Gastrocnemius medialis (tissue), 4 donors: Measurements from ENCODE around the gene CCDC188. TPM values are rescaled to one million over a fixed set of nuclear protein-coding genes. Genes with fewer than 3 reads are reported as not detected.

Source experiments
- ATAC-seq, 2 donors: fragments of 150-250 bp; one replicate each; pipeline ENCODE4 v1.9.1; 2016
- DNase-seq, 2 donors: peaks; one replicate each; pipeline ENCODE4 v3.0.0-alpha.2; 2019
- H3K27ac ChIP-seq, 4 donors: fragments of 200-600 bp; sonication (generic); 1 replicate in 1 of 4; 2 replicates in 3 of 4; pipeline ENCODE4 v1.5.1; 2016 to 2018; ENCODE audit warnings: mild to moderate bottlenecking in 2 of 4, moderate library complexity in 1 of 4
- H3K27me3 ChIP-seq, 3 donors: fragments of 200-600 bp; sonication (generic) in 2 of 3; 1 replicate in 1 of 3; 2 replicates in 2 of 3; pipeline versions ENCODE4 v1.5.1 to v1.6.0; 2016 to 2019; ENCODE audit warnings: mild to moderate bottlenecking in 1 of 3, moderate library complexity in 1 of 3
- H3K36me3 ChIP-seq, 2 donors: fragments of 200-600 bp; sonication (generic) in 1 of 2; one replicate each; pipeline ENCODE4 v1.5.1; 2017 to 2018
- H3K4me1 ChIP-seq, 2 donors: fragments of 200-600 bp; sonication (generic) in 1 of 2; one replicate each; pipeline ENCODE4 v1.5.1; 2016 to 2017; ENCODE audit warnings: mild to moderate bottlenecking in 2 of 2
- H3K4me3 ChIP-seq, 4 donors: fragments of 200-600 bp; sonication (generic) in 3 of 4; 1 replicate in 1 of 4; 2 replicates in 3 of 4; pipeline ENCODE4 v1.5.1; 2016 to 2019; ENCODE audit warnings: mild to moderate bottlenecking in 2 of 4
- H3K9me3 ChIP-seq, 3 donors: fragments of 200-600 bp; sonication (generic) in 2 of 3; 1 replicate in 1 of 3; 2 replicates in 2 of 3; pipeline ENCODE4 v1.5.1; 2016 to 2019
- POLR2A ChIP-seq, 2 donors: fragments of 450-650 bp; IDR thresholded peaks; one replicate each; pipeline ENCODE4 v1.6.1; 2017; ENCODE audit warnings: antibody characterized with exemption in 2 of 2, mild to moderate bottlenecking in 2 of 2, moderate library complexity in 2 of 2
- in situ Hi-C, 4 donors: fragments of 200-750 bp; cut with MboI; loops; one replicate each; pipeline versions ENCODE4 v1.15.0 to v1.8.0; 2017; ENCODE audit warnings: low sequenced_read_pairs in 4 of 4
- intact Hi-C: fragments of 100-400 bp; cut with DNase I; formaldehyde crosslinking; loops from one replicate; pipeline ENCODE4 v1.15.1; 2023; ENCODE audit warnings: low total_unique reads
- total RNA-seq, 4 donors: library from RNA; depleted of rRNA; stranded (reverse); fragments of >200 nt; gene quantifications; one replicate each; pipeline versions ENCODE4 v1.1.0 to v1.2.3, GENCODE V29; 2016
- TF ChIP-seq, protein P1 (sequence below), 5 experiments: fragments of 450-650 bp in 3 of 5; fragments of 200-600 bp in 2 of 5; sonication (generic) in 2 of 5; IDR thresholded peaks in 4 of 5; conservative IDR thresholded peaks in 1 of 5; 1 replicate in 4 of 5; 2 replicates in 1 of 5; pipeline ENCODE4 v1.5.1; 2016 to 2019; ENCODE audit warnings: antibody characterized with exemption in 5 of 5, mild to moderate bottlenecking in 3 of 5, moderate library complexity in 3 of 5

The CCDC188 gene
- total RNA-seq, 4 donors from 2014 or later, result 0.82 to 3.5 TPM; not detected in 2

DNA sequence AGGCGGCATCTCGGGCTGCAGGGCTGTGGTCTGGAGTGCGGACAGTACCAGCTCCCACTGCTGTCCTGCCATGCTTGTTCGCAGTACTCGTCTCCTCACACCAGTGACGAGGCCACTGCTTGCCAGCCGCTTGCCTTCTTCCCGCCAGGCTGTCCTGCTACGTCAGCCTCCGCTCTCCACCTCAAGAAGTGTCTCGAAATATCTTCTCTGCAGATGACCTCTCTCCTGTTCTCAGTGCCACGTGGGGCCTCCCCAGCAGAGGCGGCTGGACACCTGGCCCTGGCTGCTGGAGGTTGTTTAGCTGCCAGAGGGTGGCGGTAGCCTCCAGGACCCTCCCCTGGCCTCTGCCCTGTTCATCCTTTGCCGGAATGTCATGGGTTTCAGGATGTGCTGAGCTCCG is 3.1 kb upstream of the CCDC188 start:
- no peak overlapping the region for H3K4me3 ChIP-seq
- no peak for DNase-seq
- no peaks in the 10 kb centered on the region for H3K9me3 ChIP-seq
- no peaks in the 10 kb centered on the region for H3K36me3 ChIP-seq
- no peaks in the 10 kb centered on the region for H3K27me3 ChIP-seq
- no peak overlapping the region for H3K27ac ChIP-seq
- no peak for ATAC-seq
- TF ChIP-seq, protein P1, sequence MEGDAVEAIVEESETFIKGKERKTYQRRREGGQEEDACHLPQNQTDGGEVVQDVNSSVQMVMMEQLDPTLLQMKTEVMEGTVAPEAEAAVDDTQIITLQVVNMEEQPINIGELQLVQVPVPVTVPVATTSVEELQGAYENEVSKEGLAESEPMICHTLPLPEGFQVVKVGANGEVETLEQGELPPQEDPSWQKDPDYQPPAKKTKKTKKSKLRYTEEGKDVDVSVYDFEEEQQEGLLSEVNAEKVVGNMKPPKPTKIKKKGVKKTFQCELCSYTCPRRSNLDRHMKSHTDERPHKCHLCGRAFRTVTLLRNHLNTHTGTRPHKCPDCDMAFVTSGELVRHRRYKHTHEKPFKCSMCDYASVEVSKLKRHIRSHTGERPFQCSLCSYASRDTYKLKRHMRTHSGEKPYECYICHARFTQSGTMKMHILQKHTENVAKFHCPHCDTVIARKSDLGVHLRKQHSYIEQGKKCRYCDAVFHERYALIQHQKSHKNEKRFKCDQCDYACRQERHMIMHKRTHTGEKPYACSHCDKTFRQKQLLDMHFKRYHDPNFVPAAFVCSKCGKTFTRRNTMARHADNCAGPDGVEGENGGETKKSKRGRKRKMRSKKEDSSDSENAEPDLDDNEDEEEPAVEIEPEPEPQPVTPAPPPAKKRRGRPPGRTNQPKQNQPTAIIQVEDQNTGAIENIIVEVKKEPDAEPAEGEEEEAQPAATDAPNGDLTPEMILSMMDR (IDR thresholded peaks at IDR 0.05 in 4 of 5, conservative IDR thresholded peaks at IDR 0.05 in 1 of 5), result no peak
- in situ Hi-C loops (loop anchor here (10.0 kb wide), 1 partner anchor 141 kb away; no protein-coding TSS in a partner anchor), intact Hi-C loops (no loop called here)
- H3K4me1 ChIP-seq, result no peaks in the 10 kb centered on the region

DNA sequence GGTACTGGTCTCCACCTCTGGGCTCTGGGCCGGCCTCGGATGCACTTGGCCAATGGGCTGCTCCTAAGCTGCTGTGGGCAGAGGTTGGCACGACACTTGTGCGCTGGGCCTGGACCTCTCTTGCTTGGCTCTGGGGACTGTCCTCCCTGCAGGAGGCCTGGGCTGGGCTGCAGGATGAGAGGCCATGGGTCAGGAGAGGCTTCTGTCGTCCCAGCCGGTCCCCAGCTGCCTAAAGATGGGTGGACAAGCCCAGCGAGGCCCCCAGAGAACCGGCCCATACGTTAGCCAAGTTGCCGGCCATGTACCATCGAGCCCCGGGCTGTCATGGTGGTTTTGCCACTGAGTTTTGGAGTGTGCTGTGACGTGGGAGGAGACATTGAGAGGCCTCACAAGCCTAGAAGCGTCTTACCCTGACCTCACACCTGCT is 1.6 kb upstream of the CCDC188 start:
- Histone ChIP-seq H3K4me1 (no peaks in the 10 kb centered on the region), H3K27ac (no peak overlapping the region), H3K27me3 (no peaks in the 10 kb centered on the region), H3K36me3 (no peaks in the 10 kb centered on the region), H3K4me3 (no peak overlapping the region), H3K9me3 (no peaks in the 10 kb centered on the region)
- ATAC-seq, result no peak
- in situ Hi-C loops, result loop anchor here (10.0 kb wide), 1 partner anchor 142 kb away; no protein-coding TSS in a partner anchor
- no peak for TF ChIP-seq POLR2A (IDR thresholded peaks at IDR 0.05)
- TF ChIP-seq, protein P1 (IDR thresholded peaks at IDR 0.05 in 4 of 5, conservative IDR thresholded peaks at IDR 0.05 in 1 of 5), result no peak
- DNase-seq, result no peak
- intact Hi-C loops, result no loop called here

DNA sequence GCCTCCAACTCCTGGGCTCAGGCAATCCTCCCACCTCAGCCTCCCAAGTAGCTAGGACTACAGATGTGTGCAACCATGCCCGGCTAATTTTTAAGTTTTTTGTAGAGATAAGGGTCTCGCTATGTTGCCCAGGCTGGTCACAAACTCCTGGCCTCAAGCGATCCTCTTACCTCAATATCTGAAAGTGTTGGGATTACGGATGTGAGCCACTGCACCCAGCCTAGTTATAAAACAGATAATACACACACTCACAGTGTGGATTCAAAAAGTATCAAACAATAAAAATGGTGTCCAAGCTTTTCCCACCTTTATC is 377 bp upstream of the CCDC188 start:
- Histone ChIP-seq H3K4me3 (no peak overlapping the region), H3K27ac (no peak overlapping the region), H3K36me3 (no peaks in the 10 kb centered on the region), H3K4me1 (no peaks in the 10 kb centered on the region), H3K9me3 (no peaks in the 10 kb centered on the region), H3K27me3 (no peaks in the 10 kb centered on the region)
- no peak for TF ChIP-seq POLR2A (IDR thresholded peaks at IDR 0.05)
- TF ChIP-seq, protein P1 (IDR thresholded peaks at IDR 0.05 in 4 of 5, conservative IDR thresholded peaks at IDR 0.05 in 1 of 5), result no peak
- DNase-seq (no peak), ATAC-seq (no peak)
- in situ Hi-C loops (loop anchor here (10.0 kb wide), 1 partner anchor 144 kb away; no protein-coding TSS in a partner anchor), intact Hi-C loops (no loop called here)

DNA sequence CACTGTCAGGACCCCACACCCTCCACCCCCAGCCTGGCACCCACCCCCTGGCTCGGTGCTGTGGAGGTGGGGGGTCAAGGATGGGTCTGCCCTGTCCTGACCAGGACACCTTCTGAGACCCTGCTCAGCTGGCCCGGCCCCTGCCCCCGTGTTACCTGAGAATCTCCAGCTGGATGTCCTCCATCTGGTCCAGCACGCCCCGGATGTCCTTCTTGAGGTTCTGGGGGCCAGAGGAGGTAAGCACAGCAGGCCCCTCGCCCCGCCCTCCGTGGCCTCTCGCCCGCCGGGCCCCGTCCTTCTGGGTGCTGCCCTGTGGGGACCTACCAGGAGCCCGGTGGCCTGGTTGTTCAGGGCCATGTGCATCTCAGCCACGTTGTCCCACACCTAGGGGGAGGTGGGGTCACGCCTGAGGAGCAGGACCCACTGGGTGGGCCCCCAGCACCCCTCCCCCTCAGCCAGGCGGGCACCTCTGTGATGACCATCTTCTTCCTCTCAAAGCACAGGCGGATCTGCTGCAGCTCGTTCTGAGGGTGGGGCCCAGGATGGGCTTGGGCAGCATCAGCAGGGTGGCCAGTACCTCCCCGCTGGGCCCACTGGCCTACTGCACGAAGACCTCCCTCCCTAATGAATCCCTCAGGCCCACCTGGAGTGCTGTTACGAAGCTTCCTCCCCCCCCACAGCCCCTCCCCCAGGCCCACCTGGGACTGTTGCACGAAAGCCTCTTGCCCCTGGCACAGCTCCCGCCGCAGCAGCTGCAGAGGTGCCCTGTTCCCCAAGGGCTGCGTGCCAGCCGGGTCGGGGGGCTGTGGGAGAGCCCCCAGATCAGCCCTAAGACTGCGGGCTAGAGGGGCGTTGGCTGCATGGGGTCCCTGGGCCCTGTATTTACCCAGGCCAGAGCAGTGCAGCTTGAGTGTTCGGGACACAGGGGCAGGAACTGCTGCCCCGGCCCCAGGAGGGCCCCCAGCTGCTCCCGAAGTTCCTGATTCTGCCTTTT is 1.3 kb downstream of the CCDC188 start:
- Histone ChIP-seq H3K27me3 (no peaks in the 10 kb centered on the region), H3K9me3 (no peaks in the 10 kb centered on the region), H3K36me3 (no peaks in the 10 kb centered on the region), H3K4me1 (no peaks in the 10 kb centered on the region), H3K4me3 (no peak overlapping the region), H3K27ac (no peak overlapping the region)
- in situ Hi-C loops, result loop anchor here (10.0 kb wide), 1 partner anchor 145 kb away; no protein-coding TSS in a partner anchor
- TF ChIP-seq, protein P1 (IDR thresholded peaks at IDR 0.05 in 4 of 5, conservative IDR thresholded peaks at IDR 0.05 in 1 of 5), result no peak
- no peak for TF ChIP-seq POLR2A (IDR thresholded peaks at IDR 0.05)
- DNase-seq (no peak), ATAC-seq (no peak)
- intact Hi-C loops, result no loop called here
